ENCODE measurements around the gene RCOR3.
"Not testable (repeated sequence)": the region's sequence is repeated elsewhere in the genome, so short reads cannot be mapped to it uniquely, and the experiment has no call there.

RCOR3 gene

DNA sequence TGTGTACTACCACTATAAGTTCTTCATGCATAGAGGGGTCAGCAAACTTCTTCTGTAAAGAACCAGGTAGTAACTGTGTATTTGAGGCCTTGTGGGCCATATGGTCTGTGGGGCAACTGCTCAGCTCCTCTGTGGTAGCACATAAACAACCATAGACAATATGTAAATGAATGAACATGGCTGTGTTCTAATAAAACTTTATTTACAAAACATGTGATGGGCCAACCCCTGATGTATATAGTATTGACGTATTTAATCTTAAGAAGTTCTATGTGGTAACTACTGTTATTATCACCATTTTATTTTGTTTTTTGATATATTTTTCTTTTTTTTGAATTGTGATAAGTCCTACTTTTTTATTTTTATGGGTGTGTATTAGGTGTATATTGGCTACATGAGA lies 82.8 kb downstream of the RCOR3 start:
- no peak for DNase-seq

DNA sequence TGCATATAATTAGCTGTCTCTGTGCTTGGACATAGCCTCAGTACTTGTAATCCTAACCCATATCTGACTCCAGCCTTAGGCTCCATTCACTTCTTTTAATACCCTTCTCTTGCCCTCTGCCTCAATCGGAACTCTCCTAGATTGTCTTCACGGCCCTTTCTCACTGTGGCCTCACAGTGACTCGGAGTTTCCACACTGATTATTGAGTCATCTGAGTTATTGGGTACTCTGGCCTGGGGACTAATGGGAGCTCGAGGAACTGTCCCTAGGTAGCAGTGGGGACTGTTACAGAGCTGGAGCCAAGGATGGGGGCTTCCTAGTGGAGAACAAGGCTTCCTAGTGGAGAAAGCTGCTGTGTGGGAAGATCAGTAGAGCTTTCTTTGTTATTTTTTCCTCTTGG lies 84.4 kb downstream of the RCOR3 start:
- no peak for DNase-seq

DNA sequence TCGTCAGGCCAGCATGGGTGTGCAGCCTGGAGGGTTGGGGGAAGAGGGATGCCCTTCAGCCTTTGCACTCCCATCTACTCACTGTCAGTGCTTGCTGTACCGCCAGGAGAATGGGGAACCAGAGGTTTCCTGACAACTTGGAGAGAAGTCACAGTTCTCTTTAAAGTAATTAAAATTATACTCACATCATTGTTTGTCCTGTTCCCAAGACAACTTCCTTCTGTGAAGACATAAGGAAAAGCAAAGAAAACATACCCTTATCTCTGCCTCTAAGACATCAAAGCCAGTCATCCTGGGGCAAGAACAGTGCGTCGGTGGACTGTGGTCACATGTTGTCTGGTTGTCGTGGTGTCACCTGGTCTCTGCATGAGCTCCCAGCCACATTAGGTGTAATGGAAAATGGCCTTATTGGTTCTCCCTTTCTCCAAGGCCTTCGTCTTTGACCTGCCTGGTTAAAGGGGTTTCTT lies 85.0 kb downstream of the RCOR3 start:
- no peak for DNase-seq

DNA sequence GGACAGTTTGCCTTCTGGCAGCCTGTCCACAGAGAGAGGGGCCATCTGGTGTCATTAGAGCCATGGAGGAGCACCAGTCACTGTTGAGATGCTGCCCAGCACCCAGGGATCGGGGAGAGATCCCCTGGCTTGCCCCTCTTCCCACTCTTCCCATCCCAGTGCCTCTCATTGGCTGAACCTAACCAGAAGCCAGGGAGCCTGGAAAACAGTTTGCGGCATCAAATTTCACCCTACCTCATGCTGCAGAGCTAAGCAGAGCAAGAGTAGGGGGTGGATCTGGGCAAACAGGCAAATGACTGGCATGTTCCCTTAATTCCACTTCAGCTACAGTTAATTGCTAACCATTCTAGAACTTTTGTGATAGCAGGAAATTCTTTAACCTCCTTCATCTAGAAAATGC lies 86.6 kb downstream of the RCOR3 start:
- no peak for DNase-seq

DNA sequence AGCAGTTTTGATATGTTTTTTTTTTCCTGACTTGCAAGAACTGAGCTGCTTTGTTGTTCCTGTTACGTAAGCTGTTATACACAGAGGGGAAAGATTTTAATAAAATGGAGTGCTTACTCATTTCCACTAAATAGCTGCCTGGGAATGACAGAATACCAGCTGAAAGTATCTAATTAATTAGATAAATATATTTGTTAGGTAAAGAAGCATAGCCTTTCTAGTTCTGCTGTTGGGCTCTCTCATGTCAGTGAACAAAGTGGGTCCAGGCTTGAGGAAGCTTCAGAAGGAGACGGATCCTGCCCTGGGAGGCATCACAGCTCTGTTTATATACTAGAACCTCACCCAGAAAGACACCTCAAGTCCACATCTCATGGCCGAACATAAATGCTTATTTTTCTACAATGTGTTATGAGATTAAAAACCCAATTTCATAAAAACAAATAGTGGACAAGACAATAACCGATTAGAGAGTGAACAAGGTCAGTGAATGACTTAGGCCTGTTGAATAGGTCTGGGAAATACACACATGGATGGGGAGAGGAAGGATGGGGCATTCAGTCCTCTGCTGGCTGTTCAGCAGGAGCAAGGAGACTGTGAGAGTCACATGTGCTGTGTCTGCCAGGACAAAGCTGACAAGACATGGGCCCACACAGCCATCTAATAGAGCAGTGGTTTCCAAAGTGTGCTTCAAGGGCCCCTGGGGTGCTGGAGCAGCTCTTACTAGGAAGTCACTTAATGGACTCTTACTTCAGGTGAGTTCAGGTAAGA lies 88.1 kb downstream of the RCOR3 start:
- DNase-seq, result no peak

DNA sequence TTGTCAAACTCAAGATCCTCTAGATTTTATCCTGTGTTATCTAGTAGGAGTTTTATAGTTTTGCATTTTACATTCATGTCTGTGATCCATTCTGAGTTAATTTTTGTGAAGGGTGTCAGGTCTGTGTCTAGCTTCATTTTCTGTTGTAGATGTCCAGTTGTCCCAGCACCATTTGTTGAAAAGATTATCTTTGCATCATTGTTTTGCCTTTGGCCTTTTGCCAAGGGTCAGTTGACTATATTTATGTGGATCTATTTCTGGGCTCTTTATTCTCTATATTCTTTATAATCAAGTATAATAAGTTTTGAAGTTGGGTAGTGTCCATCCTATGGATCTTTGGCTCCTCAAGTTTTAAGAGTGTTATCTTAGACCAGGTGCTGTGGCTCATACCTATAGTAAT lies 89.4 kb downstream of the RCOR3 start:
- no peak for DNase-seq

DNA sequence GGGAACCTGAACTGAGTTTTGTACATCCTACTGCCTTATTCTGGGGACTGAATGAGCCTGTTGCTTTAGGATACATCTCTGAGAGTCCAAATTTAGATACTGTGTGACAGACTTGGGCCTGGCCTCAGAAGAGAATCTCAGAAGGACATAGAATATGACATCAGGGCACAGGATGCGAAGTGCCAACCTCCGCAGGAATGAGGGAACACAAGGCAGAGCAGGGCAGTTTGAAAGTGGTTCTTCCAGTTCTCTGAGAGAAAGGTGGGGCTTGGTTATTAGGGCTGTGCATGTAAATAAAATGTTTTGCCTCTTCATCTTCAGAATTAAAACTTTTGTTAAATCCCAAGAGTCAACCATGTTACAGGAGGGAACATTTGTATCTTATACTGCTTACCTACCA lies 90.6 kb downstream of the RCOR3 start:
- no peak for DNase-seq

DNA sequence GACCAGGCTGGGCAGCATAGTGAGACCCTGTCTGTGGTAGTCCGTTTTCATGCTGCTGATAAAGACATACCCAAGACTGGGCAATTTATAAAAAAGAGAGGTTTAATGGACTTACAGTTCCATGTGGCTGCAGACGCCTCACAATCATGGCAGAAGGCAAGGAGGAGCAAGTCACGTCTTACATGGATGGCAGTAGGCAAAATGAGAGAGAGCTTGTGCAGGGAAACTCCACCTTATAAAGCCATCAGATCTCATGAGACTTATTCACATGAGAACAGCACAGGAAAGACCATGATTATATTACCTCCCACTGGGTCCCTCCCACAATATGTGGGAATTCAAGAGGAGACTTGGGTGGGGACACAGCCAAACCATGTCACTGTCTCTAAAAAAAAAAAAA lies 92.9 kb downstream of the RCOR3 start:
- DNase-seq, result not testable (repeated sequence)

DNA sequence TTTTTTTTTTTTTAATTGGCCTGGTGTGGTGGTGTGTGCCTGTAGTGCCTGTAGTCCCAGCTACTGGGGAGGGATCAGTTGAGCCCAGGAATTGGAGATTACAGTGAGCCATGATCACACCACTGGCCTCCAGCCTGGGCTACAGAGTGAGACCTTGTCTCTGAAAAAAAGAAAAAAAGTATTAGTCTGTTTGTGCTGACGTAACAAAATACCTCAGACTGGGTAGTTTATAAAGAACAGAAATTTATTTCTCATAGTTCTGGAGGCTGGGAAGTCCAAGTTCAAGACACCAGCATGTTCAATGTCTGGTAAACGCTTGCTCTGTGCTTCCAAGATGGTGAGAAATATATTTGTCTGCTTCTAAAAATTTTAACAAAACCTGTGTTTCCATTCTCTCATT lies 93.3 kb downstream of the RCOR3 start:
- no peak for DNase-seq

DNA sequence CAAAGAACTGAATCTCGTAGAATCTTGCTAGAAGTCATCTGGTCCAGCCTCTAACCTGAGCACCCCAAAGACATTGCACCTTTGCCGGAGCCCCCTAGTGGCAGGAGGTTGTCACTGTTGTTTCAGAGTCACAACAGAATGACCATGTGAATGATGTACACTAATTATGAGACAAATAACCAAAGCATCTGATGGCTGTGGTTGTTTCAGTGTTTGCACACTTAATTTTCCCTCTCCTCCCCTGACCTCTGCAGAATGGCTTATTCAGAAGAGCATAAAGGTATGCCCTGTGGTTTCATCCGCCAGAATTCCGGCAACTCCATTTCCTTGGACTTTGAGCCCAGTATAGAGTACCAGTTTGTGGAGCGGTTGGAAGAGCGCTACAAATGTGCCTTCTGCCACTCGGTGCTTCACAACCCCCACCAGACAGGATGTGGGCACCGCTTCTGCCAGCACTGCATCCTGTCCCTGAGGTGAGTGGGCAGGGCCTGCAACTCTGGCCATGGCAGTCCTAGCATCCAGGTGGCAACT lies 93.9 kb downstream of the RCOR3 start:
- no peak for DNase-seq

DNA sequence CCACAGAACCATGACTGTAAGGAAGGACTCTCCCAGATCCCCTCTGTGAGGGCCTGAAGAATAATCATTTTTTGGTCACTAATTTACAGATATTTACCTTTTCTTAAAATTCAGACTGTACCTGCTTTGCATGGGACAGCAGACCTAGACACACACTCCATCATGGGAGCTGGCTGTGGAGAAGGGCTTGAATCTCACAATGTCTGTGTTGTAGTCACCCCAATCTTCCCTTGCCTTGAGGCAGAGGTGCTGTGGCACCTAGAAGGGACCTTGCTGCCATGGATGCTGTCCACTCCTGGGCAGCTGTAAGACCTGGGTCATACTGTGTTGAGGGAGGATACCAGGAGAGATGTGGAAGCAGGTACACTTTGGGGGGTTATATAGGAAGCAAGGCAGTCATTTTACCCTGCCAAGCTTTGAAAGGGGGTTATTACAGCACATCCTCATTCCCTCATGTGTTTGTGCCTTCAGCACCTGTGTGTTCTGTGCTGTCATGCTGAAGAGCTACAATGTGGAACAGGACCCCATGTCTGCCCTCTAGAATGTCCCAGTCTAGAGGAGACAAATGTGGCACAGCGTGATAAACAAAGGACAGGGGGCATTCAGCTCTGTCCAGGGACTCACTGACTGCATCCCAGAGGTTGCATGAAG lies 94.5 kb downstream of the RCOR3 start:
- DNase-seq, result no peak

DNA sequence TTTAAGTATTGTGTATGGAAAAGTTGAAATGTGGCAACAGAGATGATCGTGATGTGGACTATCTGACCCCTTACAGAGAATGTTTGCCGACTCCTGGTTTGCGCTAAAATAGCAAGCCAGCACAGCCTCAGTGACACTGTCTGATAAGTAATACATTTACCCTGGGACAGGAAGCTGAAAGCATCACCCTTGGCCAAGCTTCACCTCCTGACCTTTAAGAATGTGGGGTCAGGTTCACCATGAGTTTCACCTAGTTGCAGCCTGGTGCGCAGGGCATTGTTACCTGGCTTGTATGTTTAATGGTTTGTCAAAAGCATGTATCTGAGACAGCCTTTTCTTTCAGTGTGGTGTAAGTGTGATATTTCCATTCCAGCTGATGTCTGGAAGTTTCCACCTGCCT lies 96.7 kb downstream of the RCOR3 start:
- DNase-seq, result no peak

DNA sequence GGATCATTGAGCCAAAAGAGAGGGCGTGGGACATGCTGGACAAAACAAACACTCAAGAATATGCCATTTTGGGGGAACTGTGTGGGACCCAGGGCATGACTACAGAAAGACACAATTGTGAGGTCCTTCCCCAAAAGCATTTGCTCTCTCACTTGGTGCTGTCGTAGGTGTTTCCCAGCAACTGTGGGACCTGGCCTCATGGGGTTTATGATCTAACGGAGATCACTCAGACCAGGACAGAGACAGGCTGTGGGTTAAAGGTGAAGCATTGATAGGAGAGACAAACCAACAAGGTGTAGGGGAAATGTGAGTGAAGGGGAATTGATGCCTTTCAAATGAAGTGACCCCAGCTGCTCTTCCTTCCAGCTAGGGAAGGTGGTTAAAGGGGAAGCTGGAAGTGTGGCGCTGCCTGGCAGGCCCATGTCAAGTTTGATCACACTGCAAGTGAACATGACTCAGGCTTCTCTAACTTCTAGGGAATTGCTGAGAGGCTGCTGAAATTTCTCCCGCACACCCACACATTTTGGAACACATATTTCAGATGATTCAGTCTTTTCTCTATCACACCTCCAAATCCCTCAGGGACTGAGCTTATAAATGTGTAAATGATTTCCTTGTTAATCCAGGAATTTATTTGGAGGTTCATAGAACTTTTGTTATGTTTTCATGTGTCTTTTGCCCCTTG lies 97.7 kb downstream of the RCOR3 start:
- DNase-seq, result no peak

DNA sequence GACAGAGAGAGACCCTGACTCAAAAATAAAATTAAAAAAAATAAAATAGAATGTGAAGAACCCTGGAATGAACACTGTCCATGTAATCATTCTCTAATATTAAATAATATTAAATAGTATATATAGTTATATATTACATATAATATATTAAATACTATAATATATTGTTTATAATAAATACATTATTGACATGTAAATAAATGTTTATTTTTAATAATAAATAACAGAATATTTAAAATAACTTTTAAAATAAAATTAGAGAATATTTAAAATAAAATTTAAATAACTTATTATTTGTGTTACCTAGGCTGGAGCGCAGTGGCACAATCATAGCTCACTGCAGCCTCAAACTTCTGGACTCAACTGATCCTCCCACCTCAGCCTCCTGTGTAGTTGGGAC lies 99.5 kb downstream of the RCOR3 start:
- DNase-seq, result no peak

DNA sequence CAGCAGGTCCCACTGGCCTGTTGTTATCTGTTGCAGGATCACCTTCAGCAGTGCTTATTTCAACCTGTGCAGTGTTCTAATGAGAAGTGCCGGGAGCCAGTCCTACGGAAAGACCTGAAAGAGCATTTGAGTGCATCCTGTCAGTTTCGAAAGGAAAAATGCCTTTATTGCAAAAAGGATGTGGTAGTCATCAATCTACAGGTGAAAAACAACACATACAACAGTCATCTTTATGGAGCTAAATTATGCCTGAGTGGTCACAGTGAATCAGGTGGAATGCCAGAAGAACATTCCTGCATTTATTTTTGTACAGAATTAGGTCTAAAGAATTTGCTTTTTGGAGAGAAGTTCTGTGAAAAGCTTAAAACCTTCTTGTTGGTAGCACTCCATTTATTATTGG lies 100.7 kb downstream of the RCOR3 start:
- DNase-seq, result no peak

DNA sequence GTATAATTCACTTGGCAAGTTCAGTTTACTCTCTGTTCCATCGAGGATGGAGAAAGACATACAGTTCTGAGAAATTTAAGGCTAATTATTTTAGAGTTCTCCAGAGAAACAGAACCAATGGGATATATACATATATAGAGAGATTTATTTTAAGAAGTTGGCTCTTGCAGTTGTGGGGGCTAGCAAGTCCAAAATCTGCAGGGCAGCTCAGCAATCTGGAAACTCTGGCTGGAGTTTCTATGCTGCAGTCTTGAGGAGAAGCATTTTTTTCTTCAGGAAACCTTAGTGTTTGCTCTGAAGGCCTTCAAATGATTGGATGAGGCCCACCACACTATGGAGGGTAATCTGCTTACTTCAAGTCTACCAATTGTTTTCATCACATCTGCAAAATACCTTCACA lies 102.0 kb downstream of the RCOR3 start:
- DNase-seq, result no peak

All from fibroblast of skin of back (primary cell).